Endothelial cell of umbilical vein (primary cell): ENCODE measurements around the gene PTN. TPM values are rescaled to one million over a fixed set of nuclear protein-coding genes. Genes with fewer than 3 reads are reported as not detected.

Experiments used
- BruUV-seq: library from RNA; stranded (reverse); fragments of 400-500 nt; replicated peaks from 2 replicates; lab custom pipeline; 2021; lab: Mats Ljungman, UMichigan
- CTCF ChIA-PET: fragments of 300-600, 350-600 bp; sonication (Branson Sonifier 250); formaldehyde crosslinking; loops from one replicate; lab custom pipeline; 2021; ENCODE audit warnings: antibody characterized with exemption, inconsistent platforms; lab: Charles Lee
- POLR2A ChIA-PET: fragments of 300-600, 350-600 bp; sonication (Branson Sonifier 250); formaldehyde crosslinking; loops from one replicate; lab custom pipeline; 2021; ENCODE audit warnings: antibody characterized with exemption, inconsistent platforms; lab: Charles Lee
- DNase-seq: peaks from one replicate; pipeline ENCODE4 v3.0.0-alpha.2; 2011; ENCODE audit warnings: low read depth, low spot score
- FAIRE-seq: peaks from 2 replicates; lab custom pipeline; 2011; peaks lifted over from hg19 to GRCh38; lab: Jason Lieb, UNC
- H2AFZ ChIP-seq: 2 replicates; pipeline ENCODE4 v1.6.0; 2012; ENCODE audit warnings: low read depth, low read length, control low read depth, inconsistent platforms
- H3K27ac ChIP-seq: 2 replicates; pipeline ENCODE4 v1.5.1; 2011; ENCODE audit warnings: low read depth, mild to moderate bottlenecking, control low read depth, low read length, moderate library complexity; ENCODE audit not compliant: insufficient read depth
- H3K27me3 ChIP-seq, 2 experiments: 2 replicates each; pipeline versions ENCODE4 v1.6.0 to v1.6.1; 2011; ENCODE audit warnings: low read length in 2 of 2, mixed read lengths in 1 of 2; ENCODE audit not compliant: control insufficient read depth in 2 of 2, insufficient read depth in 2 of 2
- H3K36me3 ChIP-seq, 2 experiments: 2 replicates in 1 of 2; 3 replicates in 1 of 2; pipeline ENCODE4 v1.5.1; 2011; ENCODE audit warnings: low read length in 2 of 2, mild to moderate bottlenecking in 1 of 2, moderate library complexity in 1 of 2; ENCODE audit not compliant: control insufficient read depth in 2 of 2, insufficient read depth in 2 of 2; ENCODE audit errors: extremely low read depth in 1 of 2
- H3K4me1 ChIP-seq: 3 replicates; pipeline ENCODE4 v1.5.1; 2011; ENCODE audit warnings: mild to moderate bottlenecking, low read length; ENCODE audit not compliant: control insufficient read depth, insufficient read depth; ENCODE audit errors: extremely low read depth
- H3K4me2 ChIP-seq: 2 replicates; pipeline ENCODE4 v1.6.1; 2011; ENCODE audit warnings: low read length, control low read depth, mixed read lengths; ENCODE audit not compliant: insufficient read depth
- H3K4me3 ChIP-seq, 3 experiments: fragments of 200-600 bp in 1 of 3; sonication (generic), shearing (Covaris generic) in 1 of 3; replicated peaks in 1 of 3; 2 replicates each; pipeline ENCODE4 v1.5.1; 2011 to 2016; ENCODE audit warnings: control low read depth in 3 of 3, low read length in 3 of 3, mild to moderate bottlenecking in 2 of 3, inconsistent platforms in 1 of 3, low read depth in 1 of 3, moderate library complexity in 1 of 3; ENCODE audit not compliant: insufficient read depth in 1 of 3
- H3K79me2 ChIP-seq: 2 replicates; pipeline ENCODE4 v1.6.0; 2012; ENCODE audit warnings: low read length, inconsistent platforms; ENCODE audit not compliant: control insufficient read depth, insufficient read depth
- H3K9ac ChIP-seq: replicated peaks from 2 replicates; pipeline ENCODE3; 2011; ENCODE audit warnings: low read length, control low read depth; ENCODE audit not compliant: insufficient read depth; ENCODE audit errors: extremely low read depth
- H3K9me1 ChIP-seq: replicated peaks from 3 replicates; pipeline ENCODE4 v1.6.0; 2011; ENCODE audit warnings: mild to moderate bottlenecking, low read length; ENCODE audit not compliant: control insufficient read depth, insufficient read depth; ENCODE audit errors: extremely low read depth
- H3K9me3 ChIP-seq: replicated peaks from 2 replicates; pipeline ENCODE4 v1.5.1; 2012; ENCODE audit warnings: low read length, inconsistent platforms; ENCODE audit not compliant: control insufficient read depth, insufficient read depth
- H4K20me1 ChIP-seq: replicated peaks from 2 replicates; pipeline ENCODE3; 2011; ENCODE audit warnings: mild to moderate bottlenecking, low read length; ENCODE audit not compliant: control insufficient read depth, insufficient read depth; ENCODE audit errors: extremely low read depth
- EZH2 ChIP-seq: IDR thresholded peaks from 2 replicates; pipeline ENCODE4 v1.6.1; 2012; ENCODE audit warnings: borderline replicate concordance, low read depth, mild to moderate bottlenecking, moderate library complexity, low read length, inconsistent platforms; ENCODE audit not compliant: severe bottlenecking
- FOS ChIP-seq: IDR thresholded peaks from 2 replicates; pipeline ENCODE4 v1.6.1; 2011; ENCODE audit warnings: mild to moderate bottlenecking, low read length, moderate library complexity, borderline replicate concordance; ENCODE audit not compliant: insufficient read depth
- GATA2 ChIP-seq: IDR thresholded peaks from 2 replicates; pipeline ENCODE4 v1.7.0; 2011; ENCODE audit warnings: low read depth, mild to moderate bottlenecking, moderate library complexity, mixed read lengths, low read length; ENCODE audit not compliant: insufficient read length, insufficient read depth
- JUN ChIP-seq: IDR thresholded peaks from 2 replicates; pipeline ENCODE4 v1.6.1; 2011; ENCODE audit warnings: borderline replicate concordance, low read depth; ENCODE audit not compliant: insufficient read length, insufficient read depth
- MAX ChIP-seq: IDR thresholded peaks from 2 replicates; pipeline ENCODE4 v1.6.1; 2011; ENCODE audit not compliant: insufficient read depth, insufficient read length
- MYC ChIP-seq: IDR thresholded peaks from one replicate; pipeline ENCODE4 v1.6.1; 2011; ENCODE audit warnings: mild to moderate bottlenecking, low read depth, low read length
- POLR2A ChIP-seq: IDR thresholded peaks from 2 replicates; pipeline ENCODE4 v1.6.1; 2012; ENCODE audit warnings: low read depth, mild to moderate bottlenecking, control low read depth, low read length
- POLR2AphosphoS5 ChIP-seq: IDR thresholded peaks from 2 replicates; pipeline ENCODE4 v1.6.1; 2012; ENCODE audit warnings: low read depth, mild to moderate bottlenecking, control low read depth, low read length, moderate library complexity; ENCODE audit not compliant: insufficient read depth
- dilution Hi-C: fragments of 300-500 bp; cut with MboI; formaldehyde crosslinking; loops from one replicate; pipeline ENCODE4 v1.15.0; 2019; ENCODE audit warnings: low sequenced_read_pairs; ENCODE audit not compliant: extremely low pct_ligation_motif_present
- intact Hi-C: fragments of 100-400 bp; cut with micrococcal nuclease; formaldehyde crosslinking; loops from one replicate; pipeline ENCODE4 v1.10.0; 2022
- polyA plus RNA-seq, 4 experiments: library from polyadenylated mRNA; depleted of rRNA in 3 of 4; stranded (reverse) in 3 of 4; unstranded in 1 of 4; fragments of >200 nt; gene quantifications; 2 replicates each; pipeline versions ENCODE4 v1.2.1 to v1.2.3, GENCODE V29; 2011 to 2012; ENCODE audit warnings: missing spikeins in 1 of 4
- total RNA-seq: library from RNA; stranded (reverse); gene quantifications from 2 replicates; pipeline ENCODE4 v1.2.3, GENCODE V29; 2021
- TF ChIP-seq, protein P1 (sequence below), 2 donors: IDR thresholded peaks; 1 replicate in 1 of 2; 2 replicates in 1 of 2; pipeline ENCODE4 v1.5.1; 2011; ENCODE audit warnings: low read length in 2 of 2, mild to moderate bottlenecking in 2 of 2, moderate library complexity in 2 of 2, control low read depth in 1 of 2, inconsistent platforms in 1 of 2, low read depth in 1 of 2; ENCODE audit not compliant: insufficient read depth in 1 of 2; ENCODE audit errors: extremely low read depth in 1 of 2

The PTN gene
- total and polyA plus RNA-seq, 2 donors (not counting 3 experiments of a cell fraction or from before 2014, with no cell fraction given) = 0.07 TPM; not detected in 1

GRCh38 chr7:137354961-137355360 lies 11.4 kb upstream of the PTN start:
- H3K4me3 ChIP-seq = no peak overlapping the region
- FAIRE-seq (no peak), DNase-seq (no peak)
- H3K79me2 ChIP-seq = no peaks in the 10 kb centered on the region
- no peaks in the 10 kb centered on the region for H3K27me3 ChIP-seq
- POLR2A ChIA-PET = no interaction called here
- no peak overlapping the region for H3K4me2 ChIP-seq
- TF ChIP-seq FOS (no peak), POLR2AphosphoS5 (no peak), MAX (no peak), POLR2A (no peak), EZH2 (no peak), JUN (no peak), MYC (no peak), GATA2 (no peak)
- TF ChIP-seq, protein P1, sequence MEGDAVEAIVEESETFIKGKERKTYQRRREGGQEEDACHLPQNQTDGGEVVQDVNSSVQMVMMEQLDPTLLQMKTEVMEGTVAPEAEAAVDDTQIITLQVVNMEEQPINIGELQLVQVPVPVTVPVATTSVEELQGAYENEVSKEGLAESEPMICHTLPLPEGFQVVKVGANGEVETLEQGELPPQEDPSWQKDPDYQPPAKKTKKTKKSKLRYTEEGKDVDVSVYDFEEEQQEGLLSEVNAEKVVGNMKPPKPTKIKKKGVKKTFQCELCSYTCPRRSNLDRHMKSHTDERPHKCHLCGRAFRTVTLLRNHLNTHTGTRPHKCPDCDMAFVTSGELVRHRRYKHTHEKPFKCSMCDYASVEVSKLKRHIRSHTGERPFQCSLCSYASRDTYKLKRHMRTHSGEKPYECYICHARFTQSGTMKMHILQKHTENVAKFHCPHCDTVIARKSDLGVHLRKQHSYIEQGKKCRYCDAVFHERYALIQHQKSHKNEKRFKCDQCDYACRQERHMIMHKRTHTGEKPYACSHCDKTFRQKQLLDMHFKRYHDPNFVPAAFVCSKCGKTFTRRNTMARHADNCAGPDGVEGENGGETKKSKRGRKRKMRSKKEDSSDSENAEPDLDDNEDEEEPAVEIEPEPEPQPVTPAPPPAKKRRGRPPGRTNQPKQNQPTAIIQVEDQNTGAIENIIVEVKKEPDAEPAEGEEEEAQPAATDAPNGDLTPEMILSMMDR (IDR thresholded peaks at IDR 0.05; ENCODE audit: extremely low read depth in 1 of 2, insufficient read depth in 1 of 2, low read depth in 1 of 2, low read length in 2 of 2) = no peak
- no peaks in the 10 kb centered on the region for H3K9me1 ChIP-seq
- no peaks in the 10 kb centered on the region for H3K36me3 ChIP-seq
- H4K20me1 ChIP-seq = no peaks in the 10 kb centered on the region
- no peaks in the 10 kb centered on the region for H3K4me1 ChIP-seq
- H3K9ac ChIP-seq = no peak overlapping the region
- no peak overlapping the region for H3K27ac ChIP-seq
- intact Hi-C loops (no loop called here), dilution Hi-C loops (no loop called here)
- no TSS peak for BruUV-seq
- no peaks in the 10 kb centered on the region for H3K9me3 ChIP-seq
- H2AFZ ChIP-seq = no peak overlapping the region
- CTCF ChIA-PET = no interaction called here
